Fibroblast of peridontal ligament (primary cell): ENCODE results near the gene GSAP.
"Not testable (repeated sequence)": the region's sequence is repeated elsewhere in the genome, so short reads cannot be mapped to it uniquely, and the experiment has no call there.

ENCODE experiments used
- DNase-seq: peaks from one replicate; pipeline ENCODE4 v3.0.0-alpha.2; 2010; ENCODE audit errors: extremely low read depth

Gene GSAP

GRCh38 chr7:77360104-77360503 lies 56.0 kb downstream of the GSAP start:
- DNase-seq: no peak

GRCh38 chr7:77359599-77359998 lies 56.5 kb downstream of the GSAP start:
- DNase-seq: no peak

- no peak for DNase-seq
Measured at GRCh38 chr7:77354914-77355313, 61.2 kb downstream of the GSAP start.

GRCh38 chr7:77354484-77354883 lies 61.7 kb downstream of the GSAP start:
- no peak for DNase-seq

GRCh38 chr7:77353911-77354310 lies 62.2 kb downstream of the GSAP start:
- no peak for DNase-seq

- no peak for DNase-seq
Measured at GRCh38 chr7:77353407-77353721, 62.8 kb downstream of the GSAP start.

- no peak for DNase-seq
Measured at GRCh38 chr7:77352665-77353406, 63.3 kb downstream of the GSAP start.

GRCh38 chr7:77351539-77352004 lies 64.6 kb downstream of the GSAP start:
- DNase-seq: no peak

GRCh38 chr7:77349141-77349540 lies 67.0 kb downstream of the GSAP start:
- DNase-seq: no peak

- DNase-seq: peak; percentile 54
Measured at GRCh38 chr7:77348371-77348813, 67.8 kb downstream of the GSAP start.

GRCh38 chr7:77346441-77346840 lies 69.7 kb downstream of the GSAP start:
- DNase-seq: no peak

- DNase-seq: not testable (repeated sequence)
Measured at GRCh38 chr7:77345426-77345825, 70.7 kb downstream of the GSAP start.

GRCh38 chr7:77339726-77340125 lies 76.4 kb downstream of the GSAP start:
- no peak for DNase-seq

- DNase-seq: peak; percentile 56
Measured at GRCh38 chr7:77338883-77339629, 77.1 kb downstream of the GSAP start.

- DNase-seq: no peak
Measured at GRCh38 chr7:77338260-77338659, 77.9 kb downstream of the GSAP start.

- no peak for DNase-seq
Measured at GRCh38 chr7:77337456-77337990, 78.6 kb downstream of the GSAP start.

GRCh38 chr7:77335581-77335980 lies 80.6 kb downstream of the GSAP start:
- DNase-seq: peak; percentile 94

GRCh38 chr7:77334039-77334438 lies 82.1 kb downstream of the GSAP start:
- not testable (repeated sequence) for DNase-seq

GRCh38 chr7:77331938-77332695 lies 84.0 kb downstream of the GSAP start:
- DNase-seq: peak; percentile 93

- DNase-seq: no peak
Measured at GRCh38 chr7:77330169-77330882, 85.8 kb downstream of the GSAP start.

GRCh38 chr7:77329466-77330168 lies 86.5 kb downstream of the GSAP start:
- DNase-seq: no peak
